ENCODE data around the gene ENDOV.

The ENDOV gene

DNA sequence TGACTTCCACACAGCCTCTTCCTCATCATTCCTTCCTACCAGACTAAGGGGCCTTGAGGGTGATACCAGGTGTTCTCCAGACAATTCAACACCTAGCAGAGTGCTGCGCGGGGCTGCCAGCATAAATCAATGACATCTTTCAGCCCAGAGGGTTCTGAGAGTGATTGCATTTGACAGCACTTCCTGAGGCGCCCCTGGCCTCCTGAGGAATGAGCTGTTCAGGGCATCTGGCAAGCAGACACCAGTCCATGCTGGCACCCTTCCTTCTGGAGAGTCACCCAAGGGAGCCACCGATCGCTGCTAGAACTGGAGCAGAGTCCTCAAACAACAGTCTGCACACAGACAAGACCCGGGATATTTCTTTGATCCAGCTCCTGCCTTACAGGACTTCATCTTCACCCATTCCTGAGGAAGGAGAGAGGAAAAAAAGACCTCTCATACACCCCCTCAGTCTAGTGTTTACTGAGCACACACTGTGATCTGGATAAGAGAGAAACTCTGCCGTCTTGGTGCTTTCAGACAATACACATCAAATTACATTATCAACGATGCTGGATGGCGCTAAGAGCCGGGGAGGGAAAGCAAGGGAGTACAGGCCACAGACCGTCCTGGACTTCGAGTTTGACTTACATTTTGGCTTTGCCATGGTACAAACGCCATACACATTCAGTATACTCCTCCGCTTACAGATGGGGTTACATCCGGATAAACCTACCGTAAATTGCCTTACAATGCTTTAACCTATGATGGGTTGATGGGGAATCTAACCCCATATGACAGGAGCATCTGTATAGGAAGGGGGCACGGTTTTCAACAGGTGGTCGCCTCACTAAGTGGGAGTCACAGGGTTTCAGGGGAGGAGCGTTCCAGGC is 38.4 kb downstream of the ENDOV start:
- DNase-seq = no peak

DNA sequence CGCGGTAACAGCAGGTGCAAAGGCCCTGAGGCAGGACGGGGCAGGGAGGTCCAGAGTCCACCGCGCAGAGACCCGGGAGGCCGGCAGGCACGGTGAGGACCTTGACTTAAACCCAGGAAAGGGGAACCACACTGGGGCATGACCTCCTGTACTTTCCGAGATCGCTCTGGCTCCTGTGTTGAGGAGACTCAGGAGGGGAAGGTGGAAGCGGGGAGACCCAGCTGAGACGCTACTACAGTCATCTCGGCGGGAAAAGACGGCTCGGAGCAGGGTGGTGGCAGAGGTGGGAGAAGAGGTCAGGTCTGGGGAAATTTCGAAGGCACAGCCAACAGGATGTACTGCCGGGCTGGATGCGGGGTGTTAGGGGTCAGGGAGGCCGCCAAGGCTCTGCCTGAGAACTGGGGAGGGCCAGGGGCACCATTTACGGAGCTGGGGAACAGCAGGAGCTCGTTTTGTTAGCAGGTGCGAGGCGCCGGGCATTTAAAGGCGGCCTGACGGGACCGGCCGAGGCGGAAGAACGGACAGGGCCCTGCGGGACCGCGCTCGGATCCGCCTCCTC is 39.1 kb downstream of the ENDOV start:
- peak in 1 of 2 experiments; percentile 27 for DNase-seq

DNA sequence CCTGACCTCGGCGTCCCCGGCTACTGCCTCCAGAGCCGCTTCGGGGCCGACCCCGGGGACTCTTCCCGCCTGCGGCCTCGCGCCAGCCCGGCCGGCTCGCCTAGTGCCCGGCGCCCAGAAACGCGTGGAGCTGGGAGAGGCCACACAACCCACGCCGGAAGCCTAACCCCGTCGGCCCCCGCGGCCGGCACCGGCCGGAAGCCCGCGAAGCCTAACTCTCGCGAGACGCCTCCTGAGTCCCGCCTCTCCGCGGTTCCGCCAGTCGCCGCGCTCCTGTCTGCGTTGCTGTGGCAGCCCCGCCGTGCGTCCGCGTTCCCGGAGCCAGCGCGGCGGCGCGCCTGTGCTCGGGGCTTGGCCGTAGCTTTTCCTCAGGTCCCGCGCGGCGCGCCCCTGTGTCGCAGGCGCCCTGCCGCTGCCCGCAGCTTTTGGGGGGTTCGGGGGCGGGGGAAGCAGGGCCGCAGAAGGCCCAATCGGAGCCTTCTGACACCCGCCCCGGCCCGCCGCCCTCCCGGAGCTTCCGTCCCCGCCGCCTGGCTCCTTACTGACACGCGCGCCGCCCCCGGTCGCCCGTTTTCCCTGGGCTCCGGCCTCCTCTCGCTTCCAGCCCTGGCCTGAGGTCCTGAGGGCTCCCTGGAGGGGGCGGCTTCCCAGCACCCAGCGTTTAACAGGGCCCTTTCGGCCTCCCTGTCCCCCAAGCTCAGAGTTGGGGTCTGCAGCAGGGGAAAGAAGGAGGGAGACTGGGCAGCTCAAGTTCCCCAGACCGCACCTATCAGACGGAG is 39.8 kb downstream of the ENDOV start:
- peak; percentile 94 to 97 for DNase-seq

DNA sequence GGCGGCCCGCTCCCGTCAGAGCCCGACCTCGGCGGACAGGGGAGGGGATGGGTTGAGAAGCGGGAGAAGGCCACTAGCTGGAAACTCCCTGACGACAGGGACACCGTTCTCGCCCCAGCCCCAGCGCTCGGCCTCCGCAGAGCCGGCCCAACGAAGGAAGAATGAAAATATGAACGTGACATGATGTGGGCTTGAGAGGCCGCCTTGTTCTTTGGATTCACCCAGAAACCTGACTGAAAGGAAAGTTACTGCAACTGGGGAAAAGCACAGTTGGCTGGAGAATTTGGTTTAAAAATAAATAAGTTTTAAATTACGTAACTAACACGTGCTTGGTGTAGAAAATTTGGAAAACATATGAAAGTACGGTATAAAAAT is 40.4 kb downstream of the ENDOV start:
- DNase-seq = peak in 1 of 2 experiments; percentile 65

DNA sequence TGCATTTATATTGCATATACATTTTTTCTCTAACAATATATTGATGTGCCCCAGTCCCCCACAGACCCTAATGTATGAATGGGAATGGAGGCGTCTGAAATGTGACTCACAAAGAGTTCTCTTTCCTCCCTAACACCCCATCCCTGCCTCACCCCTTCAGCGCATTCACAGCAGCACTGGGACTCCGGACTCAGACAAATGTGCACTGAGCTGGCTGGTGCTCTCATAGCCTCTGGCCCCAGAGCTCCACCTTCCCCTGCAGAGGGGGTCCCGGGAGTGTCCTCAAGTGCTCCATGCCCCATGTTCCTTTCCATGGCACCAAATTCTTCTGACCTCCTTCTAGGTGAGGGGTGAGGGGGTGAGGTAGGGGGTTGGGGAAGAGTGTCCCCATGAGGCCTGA is 40.8 kb downstream of the ENDOV start:
- no peak for DNase-seq

DNA sequence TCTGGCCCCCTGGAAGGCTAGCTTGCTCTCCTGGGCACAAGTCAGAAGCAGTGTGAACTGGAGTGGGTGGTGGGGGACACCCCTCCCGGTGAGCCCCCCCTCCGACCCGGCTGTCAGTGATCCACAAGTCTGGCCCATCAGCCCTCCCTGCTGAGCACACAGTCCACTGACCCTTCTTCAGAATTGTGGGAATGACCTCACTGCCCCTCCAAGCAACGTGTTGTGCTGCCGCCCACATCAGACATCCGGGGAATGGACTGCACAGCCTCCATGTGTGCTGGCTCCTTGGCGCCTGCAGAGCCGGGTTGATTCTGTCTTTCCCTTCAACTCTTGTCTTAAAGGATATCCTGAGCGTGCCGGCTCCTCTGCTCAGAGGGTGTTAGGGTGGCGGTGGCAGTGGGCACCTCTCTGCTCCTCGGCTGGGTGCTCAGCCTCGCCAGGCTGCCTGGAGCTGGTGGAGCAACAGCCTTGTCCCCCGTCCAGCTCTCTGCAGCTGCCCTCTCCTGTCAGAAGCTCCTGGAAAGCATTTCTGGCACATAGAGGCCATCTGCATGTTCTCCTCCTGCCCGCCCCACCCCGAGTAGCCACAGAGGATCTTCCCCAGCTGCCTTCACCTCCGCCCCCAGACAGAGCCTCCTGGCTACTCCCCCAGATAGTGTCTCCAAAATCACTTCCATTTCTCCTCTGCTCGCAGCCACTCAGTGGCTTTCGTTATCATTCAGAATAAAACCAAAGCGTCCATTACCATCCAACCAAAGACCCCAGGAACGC is 41.7 kb downstream of the ENDOV start:
- DNase-seq = no peak

DNA sequence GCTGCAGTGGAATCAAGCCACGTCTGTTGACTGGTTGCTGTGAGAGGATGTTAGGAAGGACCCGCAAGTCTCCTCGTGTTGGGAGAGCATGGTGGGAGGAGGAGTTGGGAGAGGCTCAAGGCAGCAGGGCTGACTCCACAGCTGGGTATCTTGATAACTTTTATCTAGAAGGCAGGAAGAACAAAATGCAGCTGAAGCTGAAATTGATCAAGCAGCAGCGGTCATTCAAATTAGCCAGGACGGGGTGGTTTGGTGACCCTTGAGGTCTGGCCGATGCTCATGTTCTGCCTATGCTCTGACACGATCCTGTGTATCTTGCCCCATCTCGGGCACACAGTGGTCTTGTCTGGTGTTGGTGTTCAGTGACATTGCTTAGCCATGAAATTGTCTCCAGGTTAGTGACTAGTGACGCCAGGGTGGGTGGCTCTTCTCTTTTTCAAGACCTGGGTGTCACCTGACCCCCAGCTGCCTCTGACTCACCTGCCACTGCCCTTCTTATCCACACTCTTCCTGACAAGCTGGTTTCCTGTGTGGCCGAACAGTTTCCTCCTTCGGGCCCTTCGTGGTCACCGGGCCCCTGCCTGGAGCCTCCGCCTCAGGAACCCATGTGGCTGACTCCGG is 42.4 kb downstream of the ENDOV start:
- DNase-seq = no peak

DNA sequence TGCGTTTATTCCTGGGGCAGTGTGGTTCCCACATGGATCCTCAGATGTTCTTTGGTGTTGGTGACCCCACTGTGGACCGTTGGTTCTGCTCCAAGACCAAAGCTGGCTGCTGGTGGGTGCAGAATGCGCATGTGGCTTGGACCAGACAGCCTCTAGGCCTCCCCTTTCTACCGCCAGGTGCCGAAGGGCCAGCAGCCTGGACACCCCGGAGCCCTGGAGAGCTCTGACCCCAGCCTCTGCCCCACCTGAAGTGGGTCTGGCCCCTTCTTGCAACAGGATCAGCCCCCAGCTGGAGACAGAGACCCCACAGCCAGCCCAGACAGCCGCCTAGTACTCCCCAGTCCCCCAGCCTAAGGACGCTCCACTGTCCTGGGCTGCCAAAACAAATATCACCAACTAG is 43.0 kb downstream of the ENDOV start:
- DNase-seq = no peak

DNA sequence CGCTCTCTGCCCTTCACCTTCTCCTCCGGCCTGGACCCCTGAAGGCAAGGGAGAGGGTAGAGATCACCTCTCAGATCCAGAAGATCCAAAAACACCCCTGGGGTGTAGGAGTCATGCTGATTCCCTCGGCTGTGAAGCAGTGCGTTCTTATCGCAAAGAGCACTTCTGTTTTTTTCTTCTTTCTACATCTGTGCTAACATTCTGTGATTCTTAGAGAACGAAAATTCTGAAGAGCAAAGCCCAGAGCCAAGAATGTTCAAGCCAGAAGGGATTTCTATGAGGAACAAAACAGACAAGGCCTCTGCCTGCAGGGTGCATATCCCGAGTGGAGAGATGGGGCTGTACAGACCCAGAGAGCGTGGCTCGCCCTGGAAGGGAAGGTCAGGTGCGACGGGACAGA is 44.3 kb downstream of the ENDOV start:
- no peak for DNase-seq

DNA sequence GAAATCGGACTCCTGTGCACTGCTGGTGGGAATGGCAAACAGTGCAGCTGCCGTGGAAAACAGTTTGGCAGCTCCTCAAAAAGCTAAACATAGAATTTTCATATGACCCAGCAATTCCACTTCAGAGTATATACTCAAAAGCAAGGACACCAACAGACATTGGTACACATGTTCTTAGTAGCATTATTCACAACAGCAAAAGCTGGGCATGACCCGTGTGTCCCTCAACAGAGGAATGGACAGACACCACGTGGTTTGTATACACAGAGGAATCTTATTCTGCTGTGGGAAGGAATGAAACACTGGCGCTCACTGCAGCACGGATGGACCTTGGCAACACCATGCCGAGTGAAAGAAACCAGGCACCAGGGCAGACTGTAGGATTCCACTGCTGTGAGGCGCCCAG is 45.5 kb downstream of the ENDOV start:
- no peak for DNase-seq

DNA sequence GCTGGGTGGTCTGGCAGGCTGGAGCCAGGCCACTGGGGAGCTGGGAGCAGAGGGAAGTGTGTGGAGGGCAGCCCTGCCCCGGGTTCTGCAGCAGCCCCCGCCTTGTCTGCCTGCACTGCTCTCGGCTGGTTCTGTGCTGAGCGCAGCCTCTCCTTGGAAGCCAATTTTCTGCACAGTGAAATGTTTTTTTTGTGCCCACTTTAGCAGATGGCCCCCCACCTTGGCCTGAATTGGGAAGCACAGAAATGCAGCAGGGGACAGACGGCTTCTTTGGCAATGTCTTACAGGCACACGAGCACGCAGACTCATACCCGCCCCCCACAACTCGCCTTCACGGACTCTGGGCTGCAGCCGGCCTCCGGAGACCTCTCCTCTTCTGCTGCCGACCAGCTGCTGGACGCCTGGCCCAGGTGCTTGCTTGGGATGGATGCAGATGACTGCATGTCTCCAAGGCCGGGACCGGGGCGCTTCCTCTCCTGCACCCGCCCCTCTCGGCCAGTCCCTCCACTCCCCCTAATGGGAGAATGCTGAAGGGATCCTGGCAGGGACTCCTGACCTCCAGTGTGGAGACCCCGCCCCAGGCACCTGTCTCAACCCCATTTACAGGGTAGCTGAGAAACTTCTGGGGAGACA is 46.7 kb downstream of the ENDOV start:
- no peak for DNase-seq

DNA sequence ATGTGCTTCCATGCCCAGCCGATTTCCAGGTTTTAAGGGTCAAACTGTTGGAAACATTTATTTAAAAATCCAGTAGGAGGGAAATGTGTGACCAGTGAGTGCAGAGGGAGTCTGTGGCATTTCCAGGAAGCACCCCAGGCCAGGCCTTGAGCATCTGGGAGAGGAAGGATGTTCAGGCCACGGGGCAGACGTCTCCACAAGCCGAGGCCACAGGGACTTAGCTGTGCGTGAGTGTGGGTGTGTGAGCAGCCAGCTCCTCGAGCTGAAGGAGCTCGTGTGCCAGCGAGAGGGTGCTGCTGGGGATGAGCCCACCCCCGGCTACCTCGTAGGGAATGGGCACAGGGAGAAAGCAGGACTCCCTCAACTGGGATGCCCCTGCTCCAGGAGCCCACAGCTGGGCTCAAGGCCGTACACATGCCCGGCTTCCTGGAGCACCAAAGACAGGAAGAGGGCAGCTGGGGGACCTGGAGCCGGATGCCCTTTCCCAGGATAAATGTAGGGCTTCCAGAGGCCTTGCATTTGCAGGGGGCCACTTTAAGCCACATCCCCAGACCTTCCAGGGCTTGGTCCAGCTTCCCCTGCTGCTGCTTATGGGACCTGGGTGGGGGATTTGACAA is 48.9 kb downstream of the ENDOV start:
- DNase-seq = no peak

DNA sequence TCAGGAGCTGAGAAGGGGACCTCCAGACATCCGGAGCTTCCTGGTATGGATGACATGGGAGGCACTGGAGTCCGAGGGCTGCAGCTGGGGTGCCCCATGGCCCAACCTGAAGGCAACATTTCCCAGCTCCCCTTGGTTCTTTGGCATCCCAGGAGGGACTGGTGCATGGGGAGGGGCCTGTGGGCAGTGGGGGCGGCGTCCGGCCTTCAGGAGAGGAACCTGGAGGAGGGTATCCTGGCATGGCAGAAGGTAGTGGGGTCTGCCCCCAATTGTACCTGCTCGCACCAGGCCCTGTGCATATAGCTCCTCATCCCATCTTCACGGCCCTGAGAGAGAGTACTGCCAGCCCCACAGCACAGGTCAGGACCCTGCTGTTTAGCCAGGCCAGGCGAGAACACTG is 49.5 kb downstream of the ENDOV start:
- DNase-seq = no peak

DNA sequence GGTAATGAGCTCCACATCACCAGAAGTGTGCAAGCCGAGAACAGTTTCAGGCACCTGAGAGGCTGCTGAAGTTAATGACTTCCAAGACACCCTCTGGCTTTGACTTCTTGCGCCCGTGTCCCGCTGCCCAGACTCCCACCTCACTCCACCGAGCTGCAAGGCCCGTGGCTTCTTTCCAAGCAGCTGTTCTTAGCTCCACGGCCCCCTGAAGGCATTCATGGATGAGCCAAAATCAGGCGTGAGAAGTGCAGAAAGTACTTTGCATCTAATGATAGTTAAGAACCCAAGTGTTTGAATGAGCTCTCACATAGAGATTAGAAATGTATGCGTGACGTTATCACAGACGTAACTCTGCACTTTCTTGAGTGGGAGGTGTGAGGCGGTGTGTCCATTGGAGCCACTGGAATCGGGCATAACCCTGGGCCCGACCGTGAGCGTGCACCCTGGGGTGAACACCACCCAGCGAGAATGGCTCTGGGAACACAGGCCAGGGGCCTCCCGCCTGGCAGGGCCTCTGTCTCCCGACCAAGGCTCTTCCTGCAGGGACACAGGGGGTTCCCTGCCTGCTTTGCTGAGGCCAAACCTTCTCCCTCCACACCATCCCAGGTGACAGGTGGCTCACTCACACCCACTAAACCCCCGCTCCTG is 50.5 kb downstream of the ENDOV start:
- no peak for DNase-seq

DNA sequence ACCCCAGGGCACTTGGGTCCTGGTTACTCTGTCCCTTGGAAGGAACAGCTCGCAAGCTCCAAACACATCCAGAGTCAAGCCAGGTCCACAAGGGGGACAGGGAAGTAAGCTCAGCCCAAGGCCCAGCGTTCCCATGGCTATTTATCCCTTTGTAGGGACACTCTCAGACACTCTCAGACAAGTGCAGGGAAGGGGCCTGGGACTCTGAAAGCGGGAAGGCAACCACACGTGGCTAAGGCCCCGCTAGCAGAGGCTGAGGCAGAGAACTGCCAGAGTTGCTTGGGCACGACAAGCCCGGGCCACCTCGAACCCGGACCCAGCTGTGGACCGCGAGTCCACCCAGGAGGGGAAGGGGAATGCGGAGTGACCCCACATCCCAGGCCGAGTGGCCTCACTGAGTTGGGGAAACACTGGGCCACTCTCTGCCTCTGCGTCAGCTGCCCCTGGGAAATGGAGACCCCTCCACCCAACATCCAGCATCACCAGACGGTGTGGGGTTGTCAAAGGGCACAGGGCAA is 51.3 kb downstream of the ENDOV start:
- no peak for DNase-seq

DNA sequence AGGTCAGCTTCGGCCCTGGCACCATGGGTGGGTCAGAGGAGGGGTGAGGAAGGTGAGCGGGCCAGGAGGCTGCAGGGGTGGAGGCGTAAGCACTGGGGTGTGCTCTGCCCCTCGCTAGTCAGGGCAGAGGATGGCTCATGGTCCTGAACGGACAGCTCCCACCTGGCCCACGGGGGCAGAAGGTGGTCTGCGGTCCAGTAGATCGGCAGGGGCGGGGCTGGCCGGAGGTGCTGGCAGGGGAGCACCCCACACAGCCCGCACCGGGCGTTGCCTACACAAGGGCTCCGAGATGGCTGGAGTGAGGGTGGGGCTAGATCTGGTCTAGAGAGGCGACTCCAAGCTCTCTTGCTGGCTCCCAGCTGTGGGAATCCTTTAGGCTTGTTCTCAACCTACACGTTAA is 53.3 kb downstream of the ENDOV start:
- no peak for DNase-seq

DNA sequence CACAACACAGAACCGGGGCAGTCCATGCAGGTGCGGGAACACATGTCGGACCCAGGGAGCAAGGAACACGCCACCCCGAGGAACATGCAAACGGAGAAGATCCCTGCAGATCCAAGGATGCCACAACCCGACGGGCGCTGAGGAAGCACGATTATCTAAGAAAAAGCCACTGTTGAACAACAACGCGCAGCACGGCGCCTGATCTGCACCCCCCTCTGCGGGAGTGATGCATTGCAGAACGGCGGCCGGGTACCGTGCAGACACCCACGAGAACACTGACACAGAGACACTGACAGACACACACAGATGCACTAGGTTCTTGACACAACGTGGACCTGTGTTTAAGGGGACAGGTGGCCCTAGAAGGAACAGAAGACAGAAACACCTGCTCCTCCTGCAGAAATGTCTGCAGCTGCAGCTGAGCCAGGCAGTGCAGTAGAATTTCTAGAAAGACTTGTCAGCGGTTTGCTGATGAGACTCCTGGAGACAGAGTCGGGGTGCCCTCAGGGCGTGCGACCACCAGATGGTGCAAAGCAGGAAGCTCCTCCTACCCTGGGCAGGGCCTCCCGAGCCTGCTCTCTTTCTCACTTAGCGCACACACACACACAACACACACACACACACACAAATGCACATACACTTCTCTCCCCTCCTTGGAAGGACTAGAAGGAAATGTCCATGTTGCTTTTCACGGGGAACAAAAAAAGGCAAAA is 54.0 kb downstream of the ENDOV start:
- DNase-seq = no peak

DNA sequence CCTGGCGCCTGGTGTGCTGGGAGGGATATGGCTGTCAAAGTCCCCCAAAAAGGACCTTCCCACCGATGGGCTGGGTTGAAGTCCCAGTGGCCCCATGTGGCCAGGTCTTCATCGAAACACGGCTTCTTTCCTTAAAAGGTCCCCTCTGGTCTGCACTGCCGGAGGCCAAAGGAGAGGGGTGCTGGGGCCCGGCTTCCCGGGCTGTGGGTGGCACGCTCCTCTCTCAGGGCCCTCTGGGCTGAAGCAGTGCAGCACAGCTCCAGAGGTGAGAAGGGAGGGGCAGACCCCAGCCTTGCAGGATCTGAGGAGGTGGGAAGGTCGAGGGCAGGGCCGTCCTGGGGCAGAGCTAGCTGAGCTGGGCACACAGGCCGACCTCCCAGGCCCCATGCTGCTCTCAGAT is 54.7 kb downstream of the ENDOV start:
- no peak for DNase-seq

DNA sequence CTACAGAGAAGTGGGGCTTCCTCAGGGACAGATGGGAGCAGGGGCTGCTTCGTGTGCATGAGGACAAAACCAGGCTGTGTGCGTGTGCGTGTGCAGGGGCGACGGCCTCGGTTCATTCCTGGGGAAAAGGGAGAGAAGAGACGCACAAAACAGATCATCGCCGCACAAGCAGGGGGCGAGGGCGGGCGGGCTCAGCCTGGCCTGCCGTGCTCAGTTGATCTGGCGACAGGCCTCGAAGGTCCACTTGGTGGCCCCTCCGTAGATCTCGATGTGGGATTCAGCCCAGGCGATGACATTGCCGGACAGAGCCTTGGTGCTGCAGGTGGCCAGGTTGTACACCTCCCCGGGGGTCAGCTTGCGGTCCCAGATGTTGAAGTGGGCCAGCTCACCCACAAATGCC is 55.6 kb downstream of the ENDOV start:
- no peak for DNase-seq

DNA sequence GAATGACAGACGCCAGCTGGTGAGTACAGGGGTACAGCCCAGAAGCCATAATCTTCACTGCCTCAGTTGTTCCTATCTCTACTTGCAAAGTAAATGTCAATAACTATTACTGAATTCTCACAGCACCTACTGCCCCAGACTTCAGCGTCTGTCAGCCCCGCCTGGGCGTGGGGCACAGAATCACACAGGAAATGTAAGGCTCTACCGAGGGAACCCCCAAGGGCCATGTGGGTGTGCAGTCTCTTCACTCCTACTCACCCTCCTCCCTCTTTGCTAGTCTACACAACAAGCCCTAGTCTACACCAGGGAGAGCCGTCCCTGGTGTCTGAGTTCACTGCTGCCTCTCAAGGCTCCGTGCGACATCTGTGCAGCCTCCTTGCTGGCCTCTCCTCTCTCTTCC is 57.0 kb downstream of the ENDOV start:
- DNase-seq = no peak

Data from activated CD4-positive, alpha-beta T cell treated with anti-CD3 and anti-CD28 coated beads, Interleukin-2, amount 50 U/mL, for 48 hours (primary cell).